NCI-H1417 (cell line): ENCODE results near the gene IRX1.

ENCODE experiments used
- DNase-seq, 3 experiments: peaks; one replicate each; lab custom pipeline; 2025; lab: John Stamatoyannopoulos, UW

The IRX1 gene

DNA sequence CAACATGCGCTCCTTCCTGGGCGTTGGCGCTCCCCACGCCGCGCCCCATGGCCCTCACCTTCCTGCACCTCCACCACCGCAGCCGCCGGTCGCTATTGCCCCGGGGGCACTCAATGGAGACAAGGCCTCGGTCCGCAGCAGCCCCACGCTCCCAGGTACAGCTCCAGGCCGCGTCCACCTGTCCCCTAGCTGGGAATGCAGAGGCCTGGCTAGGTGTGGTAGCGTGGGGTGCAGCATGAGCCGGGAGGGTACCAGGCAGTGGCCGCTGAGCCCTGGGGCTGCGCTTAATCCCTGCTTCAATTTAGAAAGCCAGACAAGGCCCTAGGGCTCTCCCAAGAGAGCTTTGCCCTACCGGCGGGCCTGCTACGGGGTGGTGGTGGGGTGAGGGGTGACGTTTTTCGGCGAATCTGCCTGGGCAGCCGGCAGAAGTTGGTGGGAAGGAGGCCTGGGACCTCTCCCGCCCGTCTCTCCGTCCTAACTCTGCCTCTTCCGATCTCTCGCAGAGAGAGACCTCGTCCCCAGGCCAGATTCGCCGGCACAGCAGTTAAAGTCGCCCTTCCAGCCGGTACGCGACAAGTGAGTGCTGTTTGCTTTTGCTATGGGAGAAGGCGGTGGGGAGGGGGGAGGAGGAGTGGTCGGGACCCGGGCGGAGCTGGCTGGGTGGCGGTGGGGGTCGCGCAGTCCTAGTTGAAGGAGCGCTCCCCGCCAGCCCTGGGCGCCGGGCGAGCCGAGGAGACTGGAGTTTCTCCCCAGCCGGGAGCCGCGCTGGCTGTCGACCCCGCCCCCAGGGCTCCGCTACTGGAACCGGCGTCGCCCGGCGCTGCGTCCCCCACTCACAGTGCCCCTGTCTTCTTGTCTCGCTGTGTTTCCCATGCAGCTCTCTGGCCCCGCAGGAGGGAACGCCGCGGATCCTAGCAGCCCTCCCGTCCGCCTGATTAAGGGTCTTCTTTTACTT, 4.8 kb downstream of the IRX1 start:
- no peak for DNase-seq

DNA sequence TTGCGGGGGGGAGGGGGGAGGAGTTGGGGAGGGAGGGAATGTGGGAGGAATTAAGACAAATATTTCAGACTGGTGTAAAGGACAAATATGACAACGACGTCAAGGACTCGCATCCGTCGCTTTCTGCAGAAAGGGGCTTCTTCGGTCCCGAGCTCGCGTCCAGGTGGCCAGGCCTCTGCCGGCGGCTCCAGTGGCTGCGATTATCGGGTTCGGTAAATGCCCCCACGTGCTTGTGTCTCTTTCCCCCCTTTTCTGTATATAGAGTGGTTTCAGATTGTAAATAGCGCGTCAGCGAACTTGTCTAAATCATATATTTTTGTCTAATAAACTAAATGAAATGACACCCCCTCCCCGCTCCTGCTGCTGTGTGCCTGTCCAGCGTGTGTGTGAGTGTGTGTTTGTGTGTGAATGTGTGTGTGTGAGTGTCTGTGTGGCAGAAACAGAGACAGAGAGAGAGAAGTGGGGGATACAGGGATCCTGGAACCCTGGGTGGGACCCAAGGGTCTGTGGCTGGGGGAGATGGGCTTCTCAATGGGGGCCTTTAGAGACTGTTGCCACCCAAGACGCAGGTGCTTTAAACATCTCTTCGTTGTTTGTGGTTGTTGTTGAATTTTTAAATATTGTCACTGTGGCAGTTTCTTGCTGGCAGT, 5.6 kb downstream of the IRX1 start:
- DNase-seq = no peak

DNA sequence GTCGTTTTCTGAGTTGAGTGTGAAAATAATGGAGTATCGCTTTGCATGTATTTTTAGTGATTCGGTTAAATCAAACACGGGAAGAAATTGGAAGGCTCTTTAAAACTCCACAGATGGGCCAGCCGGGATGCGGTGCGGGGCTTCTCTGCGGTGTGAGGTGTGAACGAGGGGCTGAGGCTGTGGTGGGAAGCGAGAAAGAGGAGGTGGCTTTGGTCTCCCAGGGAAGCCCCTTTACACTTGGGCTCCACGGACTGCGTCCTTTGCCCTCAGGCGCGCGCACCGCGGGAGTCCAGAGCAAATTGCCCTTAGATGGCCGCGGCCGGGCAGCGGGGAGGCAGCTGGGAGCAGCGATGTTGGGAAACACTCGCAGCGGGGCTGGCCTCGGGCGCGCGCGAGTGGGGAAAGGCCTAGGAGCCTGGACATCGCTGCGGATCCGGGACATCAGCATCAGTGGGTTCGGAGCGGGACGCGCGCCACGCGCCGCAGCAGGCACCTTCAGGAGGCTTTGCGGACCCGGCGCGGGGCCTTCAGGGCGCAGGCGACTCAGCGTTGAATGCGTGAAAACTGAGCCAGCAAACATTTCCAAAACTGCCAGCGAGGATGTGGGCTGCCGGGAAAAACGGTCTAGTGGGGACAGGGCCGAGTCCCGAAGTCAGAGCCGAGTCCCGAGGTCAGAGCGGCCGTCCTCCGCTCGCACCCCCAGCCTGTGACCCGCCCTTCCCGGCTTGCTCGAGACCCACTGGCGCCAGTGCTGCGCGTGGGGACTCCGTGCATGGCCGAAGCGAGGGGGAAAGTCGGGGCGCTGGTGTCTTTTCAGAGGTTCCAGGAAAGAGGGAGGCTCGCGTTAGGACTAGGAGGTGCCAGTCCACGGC, 6.5 kb downstream of the IRX1 start:
- DNase-seq = no peak

DNA sequence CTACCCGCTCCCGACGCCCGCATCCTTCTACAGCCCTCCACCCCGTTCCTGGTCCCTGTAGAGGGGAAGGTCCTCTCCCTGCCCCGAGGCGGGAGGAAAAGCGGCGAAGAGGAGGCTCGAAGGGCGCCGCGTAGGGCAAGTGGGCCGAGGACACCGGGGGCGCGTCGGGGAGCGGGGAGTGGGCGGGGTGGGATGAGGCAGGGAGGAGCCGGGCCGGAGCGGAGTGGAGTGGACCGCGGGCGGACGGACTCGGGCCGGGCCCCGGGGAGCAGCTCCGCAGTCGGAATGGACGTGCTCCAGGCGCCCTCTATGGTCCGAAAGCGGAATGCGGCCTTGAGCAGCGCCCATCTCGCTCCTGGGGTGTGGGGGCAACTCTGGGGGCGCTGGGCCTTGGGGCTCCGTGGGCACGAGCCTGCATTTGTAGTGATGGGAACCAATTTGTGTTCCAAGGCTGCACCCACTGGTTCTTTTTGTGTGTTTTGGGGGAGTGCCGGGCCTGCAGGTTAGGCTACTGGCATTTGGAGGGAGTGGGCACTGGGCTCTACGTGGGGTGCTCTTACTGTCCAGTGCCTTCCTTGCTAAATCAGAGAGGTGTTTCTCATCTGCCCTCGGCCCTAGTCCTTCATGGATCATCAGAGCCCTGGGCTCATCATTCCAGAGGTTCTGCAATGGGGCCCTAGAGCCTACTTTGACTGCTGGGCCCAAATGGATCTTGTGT, 7.3 kb downstream of the IRX1 start:
- no peak for DNase-seq

DNA sequence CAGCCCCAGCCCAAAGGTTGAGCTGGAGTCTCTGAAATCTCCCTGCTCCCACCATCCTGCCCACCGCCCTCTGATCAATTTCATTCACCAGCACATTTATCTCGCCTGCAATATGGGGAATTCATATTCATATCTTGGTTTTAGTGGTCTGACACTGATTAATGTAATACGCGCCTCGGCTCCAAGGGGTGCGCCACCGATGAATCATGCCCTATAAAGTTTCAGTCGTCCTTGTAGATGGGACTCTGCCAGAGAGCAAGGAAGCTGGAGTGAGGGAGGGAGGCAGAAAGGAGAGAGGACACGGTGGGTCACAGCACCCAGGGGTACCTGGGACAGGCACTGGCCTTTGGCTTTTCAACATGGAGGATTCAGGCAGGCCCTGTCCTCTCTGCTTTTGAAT, 8.9 kb downstream of the IRX1 start:
- no peak for DNase-seq

DNA sequence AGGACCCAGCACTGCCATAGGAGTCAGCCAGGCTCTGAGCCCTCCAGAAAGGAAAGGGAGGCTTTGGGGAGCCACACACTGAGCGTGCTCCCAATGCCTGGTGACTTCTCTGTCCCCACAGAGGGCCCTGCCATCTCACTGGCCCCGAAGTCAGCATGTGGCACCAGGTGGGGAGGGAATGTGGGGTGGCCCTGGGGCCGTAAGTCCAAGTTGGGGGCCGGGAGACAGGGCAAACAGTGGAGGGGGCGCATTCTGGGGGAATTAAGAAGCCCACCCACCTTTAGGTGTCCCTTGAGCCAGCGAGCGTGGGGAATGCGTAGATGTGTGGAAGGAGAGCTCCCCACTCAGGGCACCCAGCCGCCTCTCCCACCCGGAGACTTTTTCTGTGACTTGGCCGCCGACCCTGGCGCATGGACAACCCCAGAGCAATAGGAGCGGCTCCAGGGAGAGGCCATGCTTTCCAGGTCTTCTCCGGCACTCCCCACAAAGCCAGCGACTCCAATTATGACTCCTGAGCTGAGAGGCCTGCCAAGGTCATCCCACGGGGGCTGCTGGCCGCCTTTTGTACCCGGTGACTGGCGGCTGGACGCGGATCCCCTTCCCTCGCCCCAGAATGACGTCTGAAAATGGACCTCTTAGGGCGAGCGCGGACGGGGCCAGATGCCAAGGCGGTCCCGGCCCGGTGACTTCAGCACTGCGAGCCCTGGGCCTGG, 9.8 kb downstream of the IRX1 start:
- no peak for DNase-seq

DNA sequence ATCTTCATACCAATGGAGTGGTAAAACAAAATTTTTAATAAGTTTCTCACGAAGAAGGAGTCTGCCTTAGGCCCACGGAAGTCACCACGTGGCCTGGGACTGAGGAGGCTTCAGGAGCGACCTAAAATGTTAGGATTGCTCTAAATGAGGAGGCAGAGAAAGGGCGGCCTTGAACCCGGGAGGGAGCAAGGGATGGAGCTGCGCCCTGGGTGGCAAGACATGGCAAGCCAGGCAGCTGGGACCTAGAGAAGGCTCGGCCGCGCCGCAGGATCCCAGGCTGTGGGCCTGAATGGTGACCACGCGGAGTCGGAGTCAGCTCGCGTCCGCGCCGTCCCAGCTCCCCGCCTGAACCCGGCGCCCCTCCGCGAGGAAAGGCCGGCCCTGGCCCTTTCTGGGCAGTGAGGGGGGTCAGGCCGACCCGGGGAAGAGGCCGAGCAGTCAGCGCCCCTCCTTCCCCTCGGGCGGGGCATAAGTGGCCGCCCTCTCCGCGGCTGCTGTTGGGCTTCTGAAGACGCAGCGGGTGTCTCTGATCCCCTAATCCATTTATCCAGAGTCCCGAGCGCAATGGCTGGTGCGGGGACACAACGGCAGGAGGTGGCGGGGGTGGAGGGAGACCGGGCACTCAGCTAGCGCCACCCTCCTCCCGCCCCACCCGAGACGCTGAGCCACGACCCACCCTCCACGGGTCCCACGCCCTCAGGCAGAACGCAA, 10.6 kb downstream of the IRX1 start:
- no peak for DNase-seq

DNA sequence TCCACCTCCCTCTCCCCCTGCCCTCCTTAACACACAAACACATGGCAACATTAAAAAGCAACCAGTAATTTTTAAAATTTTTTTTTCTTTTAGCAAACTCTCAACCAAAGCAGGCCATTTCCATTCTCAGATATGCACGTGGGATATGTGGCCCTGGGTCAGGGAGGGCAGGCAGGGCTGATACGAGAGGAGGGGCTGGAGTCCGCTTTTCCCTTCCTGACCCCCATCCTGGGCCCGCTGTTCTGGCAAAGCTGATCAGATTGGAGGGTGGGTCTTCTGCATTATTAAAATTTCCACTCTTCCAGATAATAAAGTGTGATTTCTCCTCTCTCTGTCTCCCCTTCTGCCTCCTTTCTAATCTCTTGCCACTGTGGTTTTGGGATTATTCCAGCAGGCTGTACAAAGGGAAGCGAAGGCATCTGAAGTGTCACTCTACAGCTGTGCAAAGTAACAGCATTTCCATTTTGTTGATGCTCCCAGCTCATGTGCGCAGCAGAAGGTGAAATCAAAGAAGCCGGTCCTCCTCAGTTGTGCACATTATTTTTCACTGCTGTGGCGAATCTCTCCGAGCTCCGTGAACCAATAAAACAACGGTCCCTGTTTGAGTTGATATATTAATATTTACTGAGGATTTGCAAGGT, 12.0 kb downstream of the IRX1 start:
- no peak for DNase-seq

DNA sequence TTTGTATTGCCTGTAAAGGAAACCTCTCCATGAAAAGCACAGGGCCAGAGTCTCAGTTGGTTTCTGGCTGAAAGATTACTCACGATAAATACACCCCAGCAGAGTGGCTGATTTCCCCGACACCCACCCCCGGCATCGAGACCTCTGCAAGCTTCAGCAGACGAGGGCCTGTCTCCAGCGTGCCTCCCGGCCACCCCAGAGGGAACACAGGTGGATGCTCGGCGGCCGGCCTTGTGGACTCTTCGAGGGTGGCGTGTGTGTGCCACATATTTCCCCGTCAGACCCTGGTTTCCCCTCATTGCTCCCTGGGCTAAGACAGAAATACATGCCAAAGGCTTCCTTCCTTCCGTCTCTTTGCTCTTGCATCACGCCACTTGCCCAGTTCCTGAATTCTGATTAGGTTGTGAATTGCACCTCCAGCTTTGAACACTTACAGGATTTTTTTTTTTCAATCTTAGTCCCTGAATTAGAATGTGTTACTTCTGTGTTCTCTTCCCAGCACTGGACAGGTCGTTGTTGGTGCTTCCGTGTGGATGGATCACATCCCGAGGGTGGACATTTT, 13.6 kb downstream of the IRX1 start:
- DNase-seq = no peak

DNA sequence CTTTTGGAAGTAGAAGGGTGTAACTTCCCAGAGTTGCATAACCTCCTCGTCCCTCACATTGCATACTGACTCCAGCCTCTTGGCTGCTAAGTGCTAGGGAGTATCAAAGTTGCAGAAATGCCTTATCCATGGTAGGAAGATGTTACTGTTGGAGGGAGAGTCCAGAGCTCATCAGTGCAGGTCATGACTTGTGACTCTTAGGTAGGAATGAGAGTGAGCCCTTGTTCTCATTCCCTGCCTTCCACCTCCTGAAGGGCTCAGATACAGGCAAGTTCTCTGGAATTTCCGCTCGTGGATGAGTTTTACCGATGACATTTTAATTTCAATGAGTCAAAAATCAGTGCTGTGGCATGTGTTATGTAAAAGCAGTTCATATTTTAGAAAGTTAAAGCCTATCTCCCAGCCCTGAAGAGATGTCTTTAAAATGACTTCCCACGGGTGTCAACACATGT, 17.0 kb downstream of the IRX1 start:
- DNase-seq = no peak

DNA sequence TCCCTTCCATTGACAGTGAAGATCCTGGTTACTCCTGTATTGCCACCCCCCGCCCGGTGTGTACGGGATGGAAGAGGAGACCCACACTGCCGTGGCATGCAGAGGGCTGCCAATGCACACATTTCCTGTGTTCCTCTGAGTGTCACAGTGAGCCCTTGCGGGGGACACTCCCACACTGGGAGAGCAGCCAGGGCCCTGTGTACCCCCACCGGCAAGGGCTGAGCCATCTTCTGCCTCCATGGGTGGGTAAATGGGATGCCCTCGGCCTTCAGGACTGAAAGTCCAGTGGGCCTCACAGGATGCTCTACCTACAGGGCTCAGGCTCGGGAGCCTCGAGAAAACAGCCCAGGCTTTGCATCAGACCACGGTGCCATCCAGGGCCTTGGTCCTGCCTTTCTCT, 18.1 kb downstream of the IRX1 start:
- no peak for DNase-seq

DNA sequence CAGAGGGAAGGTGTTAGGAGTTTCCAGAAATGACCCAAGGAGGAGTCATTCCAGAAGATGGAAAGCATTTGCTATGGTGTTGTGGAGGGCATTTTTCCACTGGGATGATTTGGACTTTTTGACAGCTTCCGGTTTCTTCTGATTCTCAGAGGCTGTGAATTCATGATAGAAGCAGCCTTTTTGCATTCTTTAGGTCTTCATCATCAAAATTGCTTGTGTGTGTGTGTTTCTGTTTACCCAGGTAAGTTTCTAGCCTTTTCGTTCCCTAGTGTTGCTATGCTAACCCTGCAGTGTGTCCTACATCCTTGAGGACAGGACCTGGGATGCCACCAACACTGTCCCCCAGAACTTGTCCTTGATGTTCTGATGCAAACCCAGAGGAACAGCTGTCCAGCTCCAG, 19.6 kb downstream of the IRX1 start:
- DNase-seq = no peak

DNA sequence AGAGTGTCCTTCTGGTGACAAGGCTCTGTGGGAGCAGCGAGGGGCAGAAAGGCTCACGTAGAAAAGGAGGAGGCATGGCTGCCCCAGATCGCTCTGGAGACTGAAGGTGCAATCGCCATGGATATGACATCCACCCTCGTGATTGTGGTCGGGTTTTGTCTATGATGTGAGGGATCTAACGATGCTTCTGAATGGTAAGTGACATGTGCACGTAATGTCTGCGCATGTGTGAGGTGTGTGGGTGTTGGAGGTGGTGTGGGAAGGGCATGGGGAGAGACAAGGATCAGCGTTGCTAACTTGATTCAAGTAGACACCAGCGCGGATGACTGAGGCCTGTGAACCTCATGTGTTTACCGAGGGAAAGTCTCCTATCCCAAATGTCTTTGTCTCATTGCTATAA, 20.2 kb downstream of the IRX1 start:
- DNase-seq = no peak

DNA sequence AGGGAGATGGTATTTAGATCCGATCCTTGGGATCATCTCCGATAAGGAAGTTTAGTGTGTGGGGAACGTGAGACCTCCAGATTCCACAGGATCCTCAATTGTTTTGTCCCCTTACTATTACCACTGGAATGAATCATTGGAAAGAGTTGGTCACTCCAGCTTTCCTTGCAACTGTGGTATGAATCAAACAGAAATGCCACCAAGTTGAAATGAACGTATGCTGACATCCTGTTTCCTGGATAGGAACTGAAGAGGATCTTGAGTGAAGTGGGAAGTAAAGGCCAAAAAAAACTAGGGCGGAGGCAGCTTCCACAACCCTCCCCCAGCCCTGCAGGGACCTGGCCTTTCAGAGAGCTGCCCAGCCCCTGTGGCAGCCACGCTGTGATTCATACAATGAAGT, 23.9 kb downstream of the IRX1 start:
- DNase-seq = no peak

DNA sequence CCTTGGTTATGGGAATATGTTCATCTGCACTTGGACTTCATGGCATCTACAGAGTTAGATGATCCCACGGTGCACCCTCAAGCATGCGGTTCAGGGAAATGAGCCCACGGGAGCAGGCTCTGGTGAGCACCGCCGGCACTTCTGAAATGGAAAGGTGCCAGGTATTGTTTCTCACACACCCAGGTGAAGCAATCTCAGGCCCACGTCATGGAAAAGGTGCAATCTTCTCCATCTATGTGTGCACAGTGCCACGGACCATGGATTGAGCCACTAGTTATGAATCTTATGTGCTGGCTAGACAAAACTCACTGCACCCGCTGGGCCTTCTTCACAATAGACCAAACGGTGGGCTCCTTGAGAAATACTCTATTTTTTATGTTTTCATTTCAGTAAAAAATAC, 27.3 kb downstream of the IRX1 start:
- DNase-seq = no peak

DNA sequence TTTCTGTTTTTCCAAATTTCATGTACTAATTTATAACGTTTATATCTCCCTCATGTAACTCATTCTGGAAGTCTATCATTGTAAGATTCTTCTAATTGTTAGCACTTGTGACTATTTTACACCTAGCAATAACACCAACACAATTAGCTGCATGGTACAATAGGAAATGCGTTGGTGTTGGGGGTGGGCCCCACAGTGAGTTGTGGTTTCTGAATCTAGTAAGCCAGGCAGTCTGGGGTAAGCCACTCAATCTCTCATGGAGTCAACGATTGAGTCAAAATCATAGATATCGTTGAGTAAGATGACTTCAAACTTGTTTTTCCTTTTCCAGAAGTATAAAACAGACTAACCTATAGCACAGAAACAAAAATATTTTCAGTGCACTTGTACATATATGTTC, 30.0 kb downstream of the IRX1 start:
- DNase-seq = no peak

DNA sequence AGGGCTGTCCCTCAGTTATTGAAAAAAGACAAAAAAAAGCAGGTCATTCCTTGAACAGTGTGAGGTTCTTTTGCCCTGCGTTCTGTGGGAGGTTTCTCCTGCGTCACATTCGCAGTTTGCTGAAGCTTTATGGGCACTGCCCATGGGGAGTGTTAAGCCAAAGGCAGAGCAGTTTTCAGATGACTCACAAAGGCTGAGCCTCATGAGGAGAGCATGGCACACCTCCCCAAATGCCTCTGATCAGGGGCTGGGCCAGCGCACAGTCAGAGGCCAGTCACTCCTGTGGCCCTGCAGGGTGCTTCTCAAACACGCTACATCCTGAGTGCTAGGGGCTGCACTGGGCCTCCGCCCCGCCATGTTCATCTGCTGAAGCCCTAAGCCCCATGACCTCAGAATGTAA, 38.4 kb downstream of the IRX1 start:
- DNase-seq = no peak

DNA sequence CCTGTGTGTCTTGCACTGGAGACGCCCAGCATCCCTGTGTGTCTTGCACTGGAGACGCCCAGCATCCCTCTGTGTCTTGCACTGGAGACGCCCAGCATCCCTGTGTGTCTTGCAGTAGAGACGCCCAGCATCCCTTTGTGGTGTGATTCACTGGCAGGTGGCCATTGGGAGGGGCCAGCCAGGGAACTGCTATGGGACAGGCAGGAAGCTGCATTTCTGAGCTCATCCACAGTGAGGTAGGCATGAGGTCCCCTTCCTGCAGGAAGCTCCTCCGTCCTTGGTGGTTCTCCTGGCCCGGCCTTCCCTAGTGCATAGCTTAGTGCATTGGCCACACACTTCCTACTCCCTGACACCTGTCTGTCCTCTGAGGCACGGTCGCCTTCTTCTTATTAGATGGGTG, 43.5 kb downstream of the IRX1 start:
- no peak for DNase-seq

DNA sequence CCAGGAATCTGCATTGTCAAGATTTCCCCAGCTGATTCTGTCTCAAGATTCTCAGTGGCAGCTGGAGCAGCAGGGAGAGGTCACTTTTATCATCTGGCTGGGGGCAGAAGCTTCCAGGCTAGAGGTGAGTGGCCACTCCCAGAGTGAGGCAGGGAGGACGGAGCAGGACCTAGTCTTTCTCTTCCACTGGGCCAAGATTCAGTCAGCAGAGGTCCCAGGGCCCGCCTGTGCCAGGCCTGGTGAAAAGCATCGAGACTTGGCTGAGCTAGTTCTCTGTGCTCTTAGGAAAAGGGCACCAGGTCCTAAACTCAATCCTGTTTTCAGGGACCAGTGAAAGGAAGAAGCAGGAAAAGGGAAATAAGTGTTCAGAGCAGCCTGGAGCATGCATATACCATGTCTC, 46.6 kb downstream of the IRX1 start:
- no peak for DNase-seq

DNA sequence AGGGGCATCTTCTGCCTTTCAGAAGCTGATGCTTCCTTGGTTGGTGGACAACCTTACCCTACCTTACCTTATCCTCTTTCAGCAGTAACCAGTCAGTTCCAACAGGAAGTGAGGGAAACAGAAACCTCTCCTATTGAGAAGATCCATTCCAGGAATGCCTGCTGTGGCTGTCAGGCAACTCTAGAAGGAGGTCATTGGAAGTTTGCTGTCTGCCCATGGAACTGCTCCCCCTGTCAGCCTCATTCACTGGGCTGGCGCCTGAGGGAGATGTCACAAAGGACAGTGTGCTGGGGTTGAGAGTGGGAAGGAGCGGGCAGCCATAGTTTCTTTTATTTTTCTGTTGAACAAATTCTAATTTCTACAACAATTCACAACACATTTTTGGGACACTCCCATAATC, 54.7 kb downstream of the IRX1 start:
- DNase-seq = no peak
